HG02938 (cell line): Measurements from ENCODE around the gene CCDC88A.
"Not testable (repeated sequence)": the region's sequence is repeated elsewhere in the genome, so short reads cannot be mapped to it uniquely, and the experiment has no call there.

Experiments used
- ATAC-seq: cut with Tn5 transposase; IDR thresholded peaks from one replicate; pipeline ENCODE4 v1.9.1; 2021; ENCODE audit warnings: mild to moderate bottlenecking, moderate library complexity; ENCODE audit not compliant: unreplicated experiment

Gene CCDC88A

GRCh38 chr2:55327470-55328230 lies 92.0 kb downstream of the CCDC88A start:
- ATAC-seq = no peak

GRCh38 chr2:55314985-55315384 lies 104.7 kb downstream of the CCDC88A start:
- no peak for ATAC-seq

- ATAC-seq = peak; percentile 95
These were observed 108.2 kb downstream of the CCDC88A start for GRCh38 chr2:55311444-55311870.

- no peak for ATAC-seq
These were observed 110.2 kb downstream of the CCDC88A start for GRCh38 chr2:55309446-55309845.

- peak; percentile 66 for ATAC-seq
These were observed 117.4 kb downstream of the CCDC88A start for GRCh38 chr2:55302241-55302640.

- ATAC-seq = peak; percentile 58
These were observed 118.4 kb downstream of the CCDC88A start for GRCh38 chr2:55301277-55301676.

GRCh38 chr2:55296393-55296792 lies 123.3 kb downstream of the CCDC88A start:
- ATAC-seq = no peak

- no peak for ATAC-seq
These were observed 136.6 kb downstream of the CCDC88A start for GRCh38 chr2:55283083-55283482.

- ATAC-seq = peak; percentile 93
These were observed 137.3 kb downstream of the CCDC88A start for GRCh38 chr2:55282110-55282917.

GRCh38 chr2:55280851-55281546 lies 138.7 kb downstream of the CCDC88A start:
- ATAC-seq = not testable (repeated sequence)

GRCh38 chr2:55279859-55280424 lies 139.7 kb downstream of the CCDC88A start:
- ATAC-seq = not testable (repeated sequence)

GRCh38 chr2:55279214-55279835 lies 140.3 kb downstream of the CCDC88A start:
- ATAC-seq = not testable (repeated sequence)

GRCh38 chr2:55277310-55277709 lies 142.3 kb downstream of the CCDC88A start:
- no peak for ATAC-seq

GRCh38 chr2:55274346-55274745 lies 145.3 kb downstream of the CCDC88A start:
- not testable (repeated sequence) for ATAC-seq

- ATAC-seq = no peak
These were observed 150.0 kb downstream of the CCDC88A start for GRCh38 chr2:55269645-55269990.

GRCh38 chr2:55268907-55269644 lies 150.6 kb downstream of the CCDC88A start, which contains the start of gene MTIF2:
TSS of gene MTIF2 (minus strand) at chr2:55269231. CDS start at chr2:55263858, 5,373 bp downstream.
- peak; percentile 95 for ATAC-seq

GRCh38 chr2:55268288-55268906 lies 151.3 kb downstream of the CCDC88A start:
- no peak for ATAC-seq

GRCh38 chr2:55259586-55259985 lies 160.1 kb downstream of the CCDC88A start:
- ATAC-seq = not testable (repeated sequence)

GRCh38 chr2:55252832-55253231 lies 166.8 kb downstream of the CCDC88A start:
- ATAC-seq = no peak
